C4-2B (cell line): ENCODE measurements around the gene CCDC15.

Experiments
- H3K27ac ChIP-seq: fragments of 450-650 bp; 2 replicates; pipeline ENCODE4 v1.5.1; 2017
- CTCF ChIP-seq: fragments of 450-650 bp; conservative IDR thresholded peaks from 2 replicates; pipeline ENCODE4 v1.5.1; 2017; ENCODE audit warnings: mild to moderate bottlenecking
- ZFX ChIP-seq: fragments of 450-650 bp; IDR thresholded peaks from 2 replicates; pipeline ENCODE4 v1.6.1; 2017

The CCDC15 gene

GRCh38 chr11:125079151-125079877 is 125.3 kb downstream of the CCDC15 start:
- no peak overlapping the region for H3K27ac ChIP-seq
- TF ChIP-seq CTCF (no peak), ZFX (no peak)

- TF ChIP-seq CTCF (no peak), ZFX (no peak)
Observed at GRCh38 chr11:125079878-125080530, 126.0 kb downstream of the CCDC15 start.

GRCh38 chr11:125080531-125080911 is 126.5 kb downstream of the CCDC15 start:
- H3K27ac ChIP-seq, result no peak overlapping the region
- TF ChIP-seq CTCF, result no peak
- TF ChIP-seq ZFX, result no peak

More at GRCh38 chr11:125079878-125080530, 126.0 kb downstream of the CCDC15 start:
- no peak overlapping the region for H3K27ac ChIP-seq

GRCh38 chr11:125081098-125081798 is 127.2 kb downstream of the CCDC15 start:
- TF ChIP-seq CTCF (no peak), ZFX (no peak)
- no peak overlapping the region for H3K27ac ChIP-seq

- TF ChIP-seq ZFX (no peak), CTCF (no peak)
- no peak overlapping the region for H3K27ac ChIP-seq
Observed at GRCh38 chr11:125082040-125082439, 128.0 kb downstream of the CCDC15 start.

GRCh38 chr11:125082611-125083311 is 128.8 kb downstream of the CCDC15 start:
- H3K27ac ChIP-seq, result no peak overlapping the region
- TF ChIP-seq CTCF, result no peak
- TF ChIP-seq ZFX, result no peak
